Superior temporal gyrus (tissue), 1 donor: ENCODE measurements around the gene FAM9C.
A peak's percentile ranks its signal among the peaks of the same experiment; 100 is the strongest.
"Not testable (repeated sequence)": the region's sequence is repeated elsewhere in the genome, so short reads cannot be mapped to it uniquely, and the experiment has no call there.

Experiments
- DNase-seq: peaks from one replicate; pipeline ENCODE4 v3.0.0-alpha.2; 2016; ENCODE audit errors: extremely low spot score

The FAM9C gene

DNA sequence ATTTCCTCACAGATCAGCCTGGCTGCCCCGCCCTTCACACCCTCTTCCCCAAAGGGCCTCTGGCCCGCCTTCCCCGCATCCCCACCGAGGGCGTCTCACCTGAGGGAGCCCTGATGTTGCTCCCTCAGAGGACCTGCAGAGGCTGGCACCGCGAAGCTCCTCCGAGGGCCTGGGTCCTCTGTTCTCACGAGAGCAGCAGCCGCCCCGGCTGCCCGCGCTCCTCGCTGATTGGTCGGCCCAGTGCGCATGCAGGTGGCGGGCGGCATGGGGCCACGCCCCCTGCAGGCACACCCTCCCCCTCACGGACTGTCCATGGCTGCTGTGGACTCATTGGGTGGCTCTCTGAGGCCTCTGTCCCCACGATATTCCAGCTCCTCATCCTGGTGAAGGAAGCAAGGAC is at the start of gene FAM9C:
FAM9C (minus strand) TSS at position 180 of the 400 bp plus-strand sequence. CDS start 831 bp downstream, outside the sequence.
- no peak for DNase-seq

DNA sequence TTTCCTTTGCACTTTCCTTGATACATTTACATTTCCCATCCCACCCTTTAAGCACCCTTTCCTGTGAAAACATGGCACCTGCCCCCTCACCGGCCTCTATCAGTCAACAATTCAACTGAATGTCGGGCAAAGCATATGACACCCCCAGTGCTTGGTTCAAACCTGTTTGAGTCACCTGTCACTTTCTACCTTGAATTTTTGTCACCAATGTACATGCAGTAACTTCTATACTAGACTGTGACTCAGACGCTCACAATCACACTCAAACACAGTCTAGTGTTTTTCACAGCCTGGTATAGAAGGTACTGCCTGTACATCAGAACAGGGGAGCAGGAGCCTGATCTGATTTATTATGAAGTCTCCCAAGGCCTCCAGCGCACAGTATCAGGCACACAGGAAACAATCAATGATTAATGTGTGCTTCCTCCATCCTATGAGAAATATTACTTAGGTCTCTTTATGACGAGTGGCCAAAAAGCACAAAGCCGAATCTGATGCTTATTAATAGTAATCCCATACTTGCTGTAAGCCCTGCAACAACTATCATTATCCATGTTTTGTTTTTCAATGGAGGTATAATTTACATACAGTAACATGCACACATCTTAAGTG is 49.2 kb upstream of the FAM9C start:
- no peak for DNase-seq

DNA sequence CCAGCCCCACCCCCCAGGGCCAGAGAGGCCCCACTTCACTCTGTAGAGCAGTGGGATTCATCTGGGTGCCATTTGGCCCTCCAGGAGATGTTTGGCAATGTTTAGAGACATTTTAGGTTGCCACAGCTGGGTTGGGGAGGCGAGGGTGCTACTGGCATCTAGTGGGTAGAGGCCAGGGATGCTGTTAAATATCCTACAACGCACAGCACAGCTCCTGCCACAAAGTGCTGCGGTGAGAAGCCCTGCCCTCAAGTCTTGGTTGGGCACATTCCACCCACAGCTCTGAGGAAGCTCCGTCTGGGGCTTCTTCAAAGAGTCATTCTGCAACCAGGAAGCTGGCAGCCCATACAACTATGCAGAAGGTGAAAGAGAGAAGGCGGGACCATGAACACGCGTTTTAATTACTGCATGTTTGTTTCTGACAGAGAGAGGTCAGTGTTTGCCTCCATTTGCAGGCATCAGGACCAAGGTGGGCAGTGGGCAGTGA is 48.1 kb upstream of the FAM9C start:
- DNase-seq = no peak

DNA sequence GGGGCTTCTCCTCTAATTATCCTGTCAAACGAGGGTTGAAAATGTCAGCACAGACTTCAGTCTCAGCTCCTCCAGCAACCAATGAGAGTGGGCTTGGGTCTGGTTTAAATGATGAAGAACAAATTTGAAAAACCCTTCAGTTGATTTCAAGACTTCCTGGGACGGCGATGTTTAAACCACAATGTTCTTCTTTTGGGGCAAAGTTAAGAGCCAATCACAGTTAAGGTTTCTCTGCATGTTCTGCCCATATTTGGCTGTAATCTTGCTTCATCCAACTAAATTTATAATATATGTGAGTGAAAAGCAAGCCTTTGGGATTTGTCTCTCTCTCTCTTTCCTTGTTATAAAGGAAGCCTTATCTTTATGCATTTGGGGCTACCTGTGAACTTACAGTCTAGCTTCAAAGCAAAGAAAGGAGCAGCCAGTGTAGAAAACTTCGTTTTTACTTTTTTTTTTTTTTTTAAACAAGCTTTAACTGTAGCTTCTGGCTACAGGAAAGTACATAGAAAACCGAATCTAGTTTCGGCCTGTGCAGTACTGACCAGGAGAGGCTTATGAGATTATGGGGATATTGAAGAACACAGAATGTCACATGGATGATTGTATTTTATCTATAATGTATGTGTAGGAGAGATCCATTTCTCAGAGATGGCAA is 46.8 kb upstream of the FAM9C start:
- no peak for DNase-seq

DNA sequence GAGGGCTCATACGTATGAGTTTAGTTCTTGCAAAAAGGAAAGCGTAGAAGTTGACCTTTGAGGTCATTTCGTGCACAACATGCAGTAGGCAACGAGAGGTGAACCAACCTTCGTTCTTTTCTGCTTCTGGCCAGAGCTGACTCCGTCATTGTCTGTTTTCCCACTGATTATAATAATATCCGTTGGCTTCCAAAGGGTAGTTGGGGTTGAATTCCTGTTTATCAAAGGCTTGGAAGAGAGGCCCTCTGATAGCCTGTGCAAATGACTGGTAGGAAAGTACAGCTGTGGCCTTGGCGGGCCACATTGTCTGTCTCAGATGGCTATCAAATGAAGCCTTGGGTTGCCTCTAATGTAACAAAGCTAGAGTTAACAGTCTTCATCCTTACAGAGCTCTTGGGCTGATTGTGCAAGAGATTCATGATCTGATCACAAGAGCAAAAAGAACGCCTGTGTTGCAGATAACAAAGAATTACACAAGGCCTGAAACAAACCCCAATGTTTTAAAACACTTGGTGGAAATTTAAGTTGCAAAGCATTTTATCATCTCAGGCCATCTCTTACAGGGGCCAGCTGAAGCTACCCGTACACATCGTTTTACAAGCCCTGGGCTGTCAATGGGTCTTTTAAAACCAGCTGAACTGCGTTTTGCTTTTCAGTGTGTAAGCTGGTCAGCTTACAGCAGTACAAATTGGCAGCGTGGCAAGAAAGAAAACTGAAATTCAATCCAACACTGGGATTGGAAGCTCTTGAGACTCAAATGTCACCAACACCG is 46.1 kb upstream of the FAM9C start:
- peak; percentile 26 for DNase-seq

DNA sequence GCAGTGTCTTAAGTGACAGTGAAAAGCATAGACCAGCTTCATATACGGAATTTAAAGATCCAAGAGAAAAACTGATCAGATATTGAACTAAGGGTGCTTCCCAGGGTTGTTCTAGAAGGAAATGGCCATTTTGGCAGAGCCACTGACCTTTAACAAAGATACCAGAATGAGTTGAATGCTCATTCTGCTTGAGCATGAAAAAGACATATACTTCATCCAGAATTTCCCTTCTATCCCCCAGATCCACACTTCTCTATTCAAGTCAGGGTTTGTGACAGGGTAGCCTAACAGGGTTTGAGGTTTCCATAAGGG is 45.6 kb upstream of the FAM9C start:
- DNase-seq = no peak

DNA sequence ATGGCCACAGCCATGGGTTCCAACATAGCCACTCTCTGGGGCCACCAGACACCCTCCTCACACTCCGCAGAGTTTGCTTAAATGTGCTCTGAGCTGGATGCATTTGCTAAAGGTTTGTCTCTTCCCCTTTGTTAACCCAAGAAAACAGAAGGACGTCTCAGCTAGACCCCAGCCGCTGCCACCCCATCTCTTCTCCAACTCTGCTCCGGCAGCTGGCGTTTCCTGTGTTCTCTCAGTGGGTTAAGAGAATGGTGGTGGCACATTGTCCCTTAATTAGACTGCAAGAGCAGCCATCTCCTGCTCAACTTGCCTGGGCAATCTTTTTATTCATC is 43.7 kb upstream of the FAM9C start:
- DNase-seq = no peak

DNA sequence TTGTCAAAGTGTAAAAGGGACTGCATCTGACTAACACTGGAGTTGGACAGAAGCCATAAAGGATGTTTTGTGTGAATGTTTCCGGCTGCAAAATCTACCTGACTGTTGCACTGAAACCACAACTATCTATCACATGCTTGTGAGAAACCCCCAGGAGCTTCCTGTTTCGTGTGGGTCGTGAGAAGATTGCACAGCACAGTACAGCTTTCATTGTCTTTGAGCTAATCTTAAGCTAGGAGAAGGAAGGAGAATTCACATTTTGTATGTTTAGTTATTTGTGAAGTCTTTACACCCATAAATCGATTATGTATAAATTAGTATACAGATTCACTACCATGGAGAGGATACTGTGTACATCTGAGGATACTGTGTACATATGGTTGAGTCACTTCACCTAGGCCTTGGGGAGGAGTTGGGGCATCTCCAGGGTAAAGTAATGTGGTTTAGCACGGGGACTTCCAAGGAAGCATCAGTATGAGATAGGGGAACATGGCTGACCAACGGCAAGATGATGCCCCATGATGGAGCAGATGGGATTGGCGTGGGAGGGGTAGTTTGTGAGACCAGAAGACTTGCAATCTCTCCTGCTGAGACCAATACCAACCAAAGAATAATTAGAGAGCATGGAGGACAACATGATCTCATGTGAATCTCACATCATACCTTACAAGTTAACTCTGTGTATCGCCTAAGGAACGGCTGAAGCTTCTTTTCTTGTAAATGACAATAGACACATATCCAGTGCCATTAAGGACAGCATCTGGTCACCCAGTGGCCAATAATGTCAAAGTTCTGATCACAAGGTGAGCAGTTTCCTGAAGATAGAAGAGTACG is 43.1 kb upstream of the FAM9C start:
- no peak for DNase-seq

DNA sequence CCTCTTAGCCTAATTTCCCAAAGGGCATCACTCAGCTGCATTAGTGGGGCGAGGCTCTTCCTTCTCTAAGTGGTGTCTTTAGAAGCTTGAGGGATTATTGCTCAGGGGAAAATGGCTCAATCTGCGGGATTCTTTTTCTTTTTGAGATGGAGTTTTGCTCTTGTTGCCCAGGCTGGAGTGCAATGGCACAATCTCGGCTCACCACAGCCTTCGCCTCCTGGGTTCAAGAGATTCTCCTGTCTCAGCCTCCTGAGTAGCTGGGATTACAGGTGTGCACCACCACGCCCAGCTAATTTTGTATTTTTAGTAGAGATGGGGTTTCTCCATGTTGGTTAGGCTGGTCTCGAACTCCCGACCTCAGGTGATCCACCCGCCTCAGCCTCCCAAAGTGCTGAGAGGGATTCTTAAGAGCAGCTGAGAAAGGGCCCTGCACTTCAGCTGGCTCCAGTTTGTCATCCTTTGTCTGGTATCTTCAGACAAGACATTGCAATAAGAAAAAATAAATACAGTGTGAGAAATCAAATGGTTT is 42.4 kb upstream of the FAM9C start:
- DNase-seq = not testable (repeated sequence)

DNA sequence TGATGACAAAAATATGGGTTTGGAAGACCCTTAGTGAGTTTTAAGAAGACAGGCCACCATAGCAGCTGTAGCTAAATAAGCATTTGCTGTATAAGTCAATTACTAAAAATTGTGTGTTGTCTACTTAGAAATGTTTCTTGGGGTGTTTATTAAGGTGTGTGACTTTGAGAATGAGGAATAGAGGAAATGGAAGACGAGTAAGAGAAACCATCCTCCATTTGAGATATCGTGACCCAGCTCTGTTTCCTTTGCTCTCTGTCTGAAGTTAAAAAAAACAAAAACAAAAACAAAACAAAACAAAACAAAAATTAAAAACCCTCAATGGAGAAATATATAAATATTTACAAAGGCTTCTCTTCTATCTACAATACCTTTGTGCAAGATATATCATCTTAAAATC is 41.7 kb upstream of the FAM9C start:
- DNase-seq = no peak

DNA sequence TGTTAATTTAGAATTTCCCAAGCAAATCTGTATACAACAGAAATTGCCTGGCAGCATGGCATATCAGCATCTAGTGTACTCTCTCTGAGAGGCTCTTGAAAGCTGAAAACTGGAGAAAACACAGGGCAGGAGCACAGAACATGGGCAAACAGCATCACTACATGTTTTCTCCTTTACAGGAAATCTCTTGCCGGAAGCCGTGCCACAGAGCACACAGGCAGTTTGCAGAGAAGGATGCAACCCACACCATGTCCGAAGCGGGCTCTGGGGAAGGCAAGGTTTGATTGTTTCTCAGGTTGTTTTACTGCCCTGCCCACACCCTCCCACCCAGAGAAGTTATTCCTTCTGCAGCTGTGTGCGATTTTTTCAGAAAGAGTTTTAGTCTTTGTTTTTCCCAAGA is 41.1 kb upstream of the FAM9C start:
- no peak for DNase-seq

DNA sequence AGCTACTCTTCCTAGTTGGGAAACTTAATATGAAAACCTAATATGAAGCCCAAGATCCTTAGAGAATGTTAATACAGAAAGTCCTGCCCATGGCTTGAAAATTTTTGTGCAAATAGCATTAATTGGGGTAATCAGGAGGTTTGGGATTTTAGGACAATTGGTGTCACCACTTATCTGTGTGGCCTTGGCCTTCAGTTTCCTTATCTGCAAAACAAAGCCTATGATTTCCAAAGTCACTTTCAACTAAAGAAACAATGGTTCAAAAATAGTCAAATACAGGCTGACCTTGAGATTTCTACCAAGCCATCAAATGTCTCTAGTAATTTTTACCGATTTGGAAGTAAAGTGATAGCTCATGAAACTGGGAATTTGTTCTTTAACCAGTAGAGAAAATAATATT is 40.2 kb upstream of the FAM9C start:
- DNase-seq = no peak

DNA sequence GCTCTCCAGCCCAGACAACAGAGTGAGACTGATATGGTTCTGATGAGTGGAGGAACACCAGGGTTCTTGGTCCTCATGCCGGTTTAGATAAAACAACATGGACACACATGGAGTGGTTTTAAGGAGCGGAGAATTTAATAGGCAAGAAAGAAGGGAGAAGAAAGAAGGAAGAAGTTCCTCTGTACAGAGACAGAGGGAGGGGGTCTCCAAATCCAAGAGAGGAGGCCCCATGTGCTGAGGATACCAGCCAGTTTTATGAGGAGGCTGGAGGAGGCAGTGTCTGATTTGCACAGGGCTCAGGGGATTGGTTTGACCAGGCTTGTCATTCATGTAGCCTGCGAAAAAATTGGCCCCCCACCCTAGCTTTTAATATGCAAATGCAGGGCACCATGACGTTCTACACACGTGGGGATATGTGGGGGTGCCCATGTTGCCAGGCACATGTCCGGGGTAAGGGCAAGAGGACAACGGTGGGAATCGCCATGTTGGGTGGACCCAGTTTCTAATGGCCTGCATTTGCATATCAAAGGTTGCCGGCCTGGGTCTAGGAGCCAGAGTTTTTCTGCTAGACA is 39.4 kb upstream of the FAM9C start:
- DNase-seq = not testable (repeated sequence)

DNA sequence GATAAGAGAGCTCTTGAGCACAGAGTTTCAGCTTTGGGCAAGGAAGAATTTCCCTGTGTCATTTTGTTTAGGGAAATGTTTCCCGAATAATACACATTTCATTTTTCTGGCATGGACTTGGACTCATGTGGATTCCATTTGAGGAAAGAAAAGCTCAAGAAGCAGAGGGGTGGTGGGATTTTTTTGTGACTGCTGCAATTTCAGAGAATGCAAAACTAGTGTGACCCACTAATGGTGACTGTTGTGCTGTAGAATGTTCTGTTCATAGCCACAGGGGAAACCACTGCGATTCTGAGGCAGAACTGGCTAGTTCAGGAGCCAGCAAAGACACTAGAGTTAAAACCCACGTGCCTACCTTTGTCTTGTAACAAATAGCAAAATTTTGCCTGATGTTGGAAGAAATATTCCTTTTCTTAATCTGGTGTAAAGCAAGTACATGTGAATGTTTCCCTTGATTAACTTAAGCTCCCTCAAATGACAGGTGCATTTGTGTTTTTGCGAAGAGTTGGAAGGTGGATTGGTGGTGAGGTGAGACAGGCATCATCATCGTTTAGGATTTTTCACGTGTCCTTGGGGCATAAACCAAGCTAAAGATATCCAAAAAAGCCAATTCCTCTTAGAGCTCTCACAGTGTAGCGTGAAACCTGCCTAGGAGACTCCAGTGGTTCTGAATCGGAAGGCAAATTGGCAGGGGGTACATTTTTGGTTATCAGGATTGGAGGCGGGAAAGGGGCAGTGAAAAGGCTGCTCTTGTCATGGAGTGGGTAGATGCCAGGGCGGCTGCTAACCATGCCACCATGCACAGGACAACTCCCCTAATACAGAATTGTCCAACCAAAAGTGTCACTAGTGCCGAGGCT is 38.0 kb upstream of the FAM9C start:
- no peak for DNase-seq

DNA sequence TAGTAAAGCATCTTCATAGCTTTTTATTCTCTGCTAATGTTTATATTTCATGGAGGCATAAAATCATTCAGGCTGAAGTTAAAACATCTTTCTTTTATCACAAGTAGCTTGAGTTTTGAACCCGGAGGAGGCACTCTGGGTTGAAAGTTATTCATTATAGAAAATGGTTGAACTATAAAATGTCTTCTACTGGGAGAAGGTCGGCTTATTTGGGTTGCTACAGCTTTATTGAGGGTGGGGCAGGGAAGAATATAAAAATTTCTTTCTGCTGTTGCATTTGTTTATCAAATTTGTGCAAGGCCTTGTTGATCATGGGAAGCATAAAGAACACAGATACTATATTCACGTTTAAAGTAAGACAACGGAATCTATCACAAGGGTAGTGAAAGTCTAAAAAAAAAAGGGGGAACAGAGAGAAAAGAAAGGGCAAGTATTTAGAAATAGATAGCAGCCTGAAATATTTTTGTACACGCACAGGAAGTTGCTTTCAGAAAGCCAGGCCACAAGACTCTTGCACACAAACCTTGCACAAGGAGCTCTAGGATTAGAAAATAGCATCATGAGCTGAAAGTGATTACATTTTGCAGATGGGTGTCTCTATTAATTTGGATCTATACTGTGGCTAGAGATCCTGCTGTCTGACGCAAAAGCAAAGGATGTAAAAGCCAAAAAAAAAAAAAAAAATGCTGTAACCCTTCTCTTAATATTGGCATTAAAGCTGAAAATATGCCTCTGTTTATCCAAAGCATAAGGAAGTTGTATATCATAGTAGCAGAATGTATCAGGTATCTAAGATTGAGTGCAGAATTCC is 37.2 kb upstream of the FAM9C start:
- no peak for DNase-seq

DNA sequence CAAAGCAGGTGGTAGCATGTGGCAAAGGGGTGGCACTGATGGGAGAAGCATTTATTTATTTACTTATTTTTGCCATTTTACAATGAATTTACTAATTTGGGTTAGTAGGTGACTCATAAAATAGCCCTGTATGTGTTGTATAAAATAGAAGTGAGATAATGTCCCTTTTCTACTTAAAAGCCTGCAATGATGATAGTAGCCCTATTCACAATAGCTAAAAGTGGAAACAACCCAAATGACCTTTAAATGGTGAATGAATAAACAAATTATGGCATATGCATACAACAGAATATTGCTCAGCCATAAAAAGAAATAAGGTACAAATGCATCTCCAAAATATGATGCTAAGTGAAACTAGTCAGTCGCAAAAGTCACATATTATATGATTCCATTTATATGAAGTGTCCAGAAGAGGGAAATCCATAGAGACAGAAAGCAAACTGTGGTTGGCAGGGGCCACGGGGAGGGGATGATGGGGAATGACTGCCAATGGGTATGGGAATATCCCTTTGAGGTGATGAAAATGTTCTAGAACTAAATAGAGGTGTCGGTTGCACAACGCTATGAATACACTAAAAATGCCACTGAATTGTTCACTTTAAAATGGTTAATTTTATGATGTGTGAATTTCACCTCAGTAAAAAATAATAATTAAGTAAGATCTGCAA is 35.8 kb upstream of the FAM9C start:
- DNase-seq = no peak

DNA sequence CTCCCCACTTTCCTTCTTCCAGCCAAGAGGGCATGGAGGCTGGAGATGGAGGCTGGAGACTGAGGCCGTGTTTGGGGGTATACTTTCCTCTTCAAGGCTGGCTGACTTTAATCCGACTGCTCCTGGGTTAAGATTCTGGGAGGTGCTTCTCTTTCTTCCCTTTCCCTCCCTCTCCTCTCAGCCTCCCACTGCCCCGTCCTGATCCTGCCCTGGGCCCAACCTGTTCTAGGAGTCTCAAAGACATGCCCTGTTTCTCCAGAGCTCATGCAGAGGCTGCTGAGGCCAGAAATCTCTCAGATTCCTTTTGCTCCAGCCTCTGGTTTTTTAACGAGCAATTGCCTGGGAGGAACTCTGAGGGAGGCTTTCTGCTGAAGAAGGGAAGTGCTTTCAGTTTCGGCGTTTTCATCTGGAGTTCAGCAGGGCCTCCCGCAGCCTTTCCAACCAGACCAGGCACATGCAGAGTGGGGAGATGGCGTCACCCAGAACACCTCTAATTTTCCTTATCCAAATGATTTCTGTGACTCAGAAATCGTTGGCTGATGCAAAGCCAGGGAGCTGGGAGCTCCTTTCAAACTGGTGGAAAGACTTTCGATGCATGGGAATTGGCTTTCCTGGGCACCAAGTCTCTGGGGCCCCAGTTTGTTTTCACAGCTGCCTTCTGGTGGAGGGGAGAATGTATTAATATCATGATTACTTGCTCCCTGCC is 34.5 kb upstream of the FAM9C start:
- DNase-seq = no peak

DNA sequence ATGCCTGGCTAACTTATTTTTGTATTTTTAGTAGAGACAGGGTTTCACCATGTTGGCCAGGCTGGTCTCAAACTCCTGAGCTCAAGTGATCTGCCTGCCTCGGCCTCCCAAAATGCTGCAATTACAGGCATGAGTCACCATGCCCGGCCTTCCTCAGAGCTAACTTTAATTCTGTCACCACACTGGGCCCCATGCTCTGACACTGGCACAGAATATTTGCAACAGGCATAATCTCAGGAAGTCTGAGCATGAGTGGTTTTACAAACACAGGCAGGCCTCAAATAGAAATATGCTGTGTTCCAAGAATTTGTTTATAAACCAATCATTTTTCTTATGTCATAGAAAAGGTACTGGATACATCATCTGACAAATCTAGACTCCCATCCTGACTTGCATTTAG is 32.7 kb upstream of the FAM9C start:
- no peak for DNase-seq
